Peyer's patch (tissue), 4 donors: ENCODE results near the gene WWOX.

Source experiments
- POLR2A ChIP-seq, 2 donors: fragments of 450-650 bp; IDR thresholded peaks; one replicate each; pipeline ENCODE4 v1.5.1; 2017; ENCODE audit warnings: antibody characterized with exemption in 2 of 2, mild to moderate bottlenecking in 2 of 2, moderate library complexity in 2 of 2
- TF ChIP-seq, protein P1 (sequence below), 6 experiments: fragments of 450-650 bp in 4 of 6; fragments of 200-600 bp in 2 of 6; sonication (generic) in 1 of 6; IDR thresholded peaks; one replicate each; pipeline ENCODE4 v1.5.1; 2017 to 2019; ENCODE audit warnings: antibody characterized with exemption in 6 of 6, mild to moderate bottlenecking in 3 of 6, moderate library complexity in 1 of 6

DNA sequence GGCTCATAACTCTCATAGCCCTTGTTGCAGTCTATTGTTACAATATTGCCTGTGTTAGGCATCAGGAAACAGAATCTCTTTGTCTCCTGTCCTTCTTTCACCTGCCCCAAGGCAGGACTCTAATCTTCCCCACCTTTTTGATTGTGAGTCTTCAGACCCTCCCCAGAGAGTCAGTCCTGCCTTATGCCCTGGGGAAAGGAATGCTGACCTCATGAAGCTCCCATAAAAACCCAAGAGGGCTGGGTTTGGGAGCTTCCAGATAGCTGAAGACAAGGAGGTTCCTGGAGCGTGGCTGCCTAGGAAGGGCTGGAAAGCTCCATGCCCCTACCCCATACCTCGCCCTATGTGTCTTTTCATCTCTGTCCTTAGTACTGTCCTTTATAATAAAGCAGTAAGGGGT is 688.8 kb downstream of the WWOX start:
- TF ChIP-seq, protein P1, sequence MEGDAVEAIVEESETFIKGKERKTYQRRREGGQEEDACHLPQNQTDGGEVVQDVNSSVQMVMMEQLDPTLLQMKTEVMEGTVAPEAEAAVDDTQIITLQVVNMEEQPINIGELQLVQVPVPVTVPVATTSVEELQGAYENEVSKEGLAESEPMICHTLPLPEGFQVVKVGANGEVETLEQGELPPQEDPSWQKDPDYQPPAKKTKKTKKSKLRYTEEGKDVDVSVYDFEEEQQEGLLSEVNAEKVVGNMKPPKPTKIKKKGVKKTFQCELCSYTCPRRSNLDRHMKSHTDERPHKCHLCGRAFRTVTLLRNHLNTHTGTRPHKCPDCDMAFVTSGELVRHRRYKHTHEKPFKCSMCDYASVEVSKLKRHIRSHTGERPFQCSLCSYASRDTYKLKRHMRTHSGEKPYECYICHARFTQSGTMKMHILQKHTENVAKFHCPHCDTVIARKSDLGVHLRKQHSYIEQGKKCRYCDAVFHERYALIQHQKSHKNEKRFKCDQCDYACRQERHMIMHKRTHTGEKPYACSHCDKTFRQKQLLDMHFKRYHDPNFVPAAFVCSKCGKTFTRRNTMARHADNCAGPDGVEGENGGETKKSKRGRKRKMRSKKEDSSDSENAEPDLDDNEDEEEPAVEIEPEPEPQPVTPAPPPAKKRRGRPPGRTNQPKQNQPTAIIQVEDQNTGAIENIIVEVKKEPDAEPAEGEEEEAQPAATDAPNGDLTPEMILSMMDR (IDR thresholded peaks at IDR 0.05): no peak
- TF ChIP-seq POLR2A (IDR thresholded peaks at IDR 0.05): no peak
